ENCODE data around the gene PFN3. TPM values are rescaled to one million over a fixed set of nuclear protein-coding genes. Genes with fewer than 3 reads are reported as not detected.
"Not testable (repeated sequence)": the region's sequence is repeated elsewhere in the genome, so short reads cannot be mapped to it uniquely, and the experiment has no call there.

Gene PFN3
- total RNA-seq, 2 donors from 2014 or later = not detected

- no peak overlapping the region for H3K27ac Mint-ChIP-seq
Measured at GRCh38 chr5:177421062-177421798, 20.8 kb upstream of the PFN3 start.

DNA sequence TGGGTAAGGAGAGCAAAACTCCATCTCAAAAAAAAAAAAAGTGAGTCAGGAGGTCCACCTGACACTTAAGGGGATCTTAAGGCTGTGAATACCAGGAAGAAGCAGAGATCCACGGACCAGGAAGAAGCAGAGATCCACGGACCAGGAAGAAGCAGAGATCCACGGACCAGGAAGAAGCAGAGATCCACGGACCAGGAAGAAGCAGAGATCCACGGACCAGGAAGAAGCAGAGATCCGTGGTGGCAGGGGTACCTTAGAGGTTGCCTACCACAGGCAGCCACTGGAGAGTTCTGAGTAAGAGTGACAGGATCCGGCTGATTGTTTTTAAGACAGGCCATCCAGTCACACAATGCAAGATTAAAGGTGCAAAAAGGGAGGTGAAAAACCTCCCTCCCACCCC, 20.0 kb upstream of the PFN3 start:
- H3K4me1 Mint-ChIP-seq; H3K27me3 Mint-ChIP-seq; ATAC-seq (replicated peaks); H3K36me3 Mint-ChIP-seq (ENCODE audit: low read depth); H3K27ac Mint-ChIP-seq; H3K4me3 Mint-ChIP-seq; H3K9me3 Mint-ChIP-seq: not testable (repeated sequence)

More at GRCh38 chr5:177421062-177421798, 20.8 kb upstream of the PFN3 start:
- Mint-ChIP-seq H3K27me3 (no peaks in the 10 kb centered on the region), H3K36me3 (ENCODE audit: low read depth) (peaks cover 4% of the 10 kb centered on the region), H3K4me1 (peaks cover 7% of the 10 kb centered on the region), H3K4me3 (no peak overlapping the region), H3K9me3 (no peaks in the 10 kb centered on the region)
- ATAC-seq (replicated peaks) = no peak

DNA sequence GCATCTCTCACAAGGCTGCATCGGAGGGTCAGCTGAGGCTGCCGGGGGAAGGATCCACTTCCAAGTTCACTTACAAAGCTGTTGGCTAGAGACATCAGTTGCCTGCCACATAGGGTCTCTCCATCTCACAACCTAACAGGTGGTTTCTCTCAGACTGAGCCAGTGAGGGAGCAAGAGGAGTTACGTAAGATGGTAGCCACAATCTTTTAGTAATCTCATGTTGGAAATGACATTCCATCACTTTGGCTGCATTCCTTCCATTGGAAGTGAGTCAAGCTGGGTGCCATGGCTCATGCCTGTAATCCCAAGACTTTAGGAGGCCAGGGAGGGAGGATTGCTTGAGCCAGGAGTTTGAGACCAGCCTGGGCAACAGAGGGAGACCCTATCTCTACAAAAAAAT, 18.6 kb upstream of the PFN3 start:
- Mint-ChIP-seq H3K27me3 (no peaks in the 10 kb centered on the region), H3K9me3 (no peaks in the 10 kb centered on the region), H3K36me3 (ENCODE audit: low read depth) (no peaks in the 10 kb centered on the region), H3K27ac (no peak overlapping the region), H3K4me3 (no peak overlapping the region), H3K4me1 (peaks cover 5% of the 10 kb centered on the region)
- ATAC-seq (replicated peaks) = no peak

GRCh38 chr5:177417081-177417480, 16.6 kb upstream of the PFN3 start:
- not testable (repeated sequence) for H3K36me3 Mint-ChIP-seq (ENCODE audit: low read depth); H3K4me3 Mint-ChIP-seq; ATAC-seq (replicated peaks); H3K9me3 Mint-ChIP-seq; H3K27me3 Mint-ChIP-seq; H3K27ac Mint-ChIP-seq
- H3K4me1 Mint-ChIP-seq = peaks cover 17% of the 10 kb centered on the region

- H3K4me1 Mint-ChIP-seq = peaks cover 23% of the 10 kb centered on the region
- H3K27ac Mint-ChIP-seq = no peak overlapping the region
- no peaks in the 10 kb centered on the region for H3K36me3 Mint-ChIP-seq (ENCODE audit: low read depth)
- ATAC-seq (replicated peaks) = no peak
- H3K9me3 Mint-ChIP-seq = no peaks in the 10 kb centered on the region
- H3K27me3 Mint-ChIP-seq = no peaks in the 10 kb centered on the region
- no peak overlapping the region for H3K4me3 Mint-ChIP-seq
Measured at GRCh38 chr5:177414481-177414880, 14.0 kb upstream of the PFN3 start.

DNA sequence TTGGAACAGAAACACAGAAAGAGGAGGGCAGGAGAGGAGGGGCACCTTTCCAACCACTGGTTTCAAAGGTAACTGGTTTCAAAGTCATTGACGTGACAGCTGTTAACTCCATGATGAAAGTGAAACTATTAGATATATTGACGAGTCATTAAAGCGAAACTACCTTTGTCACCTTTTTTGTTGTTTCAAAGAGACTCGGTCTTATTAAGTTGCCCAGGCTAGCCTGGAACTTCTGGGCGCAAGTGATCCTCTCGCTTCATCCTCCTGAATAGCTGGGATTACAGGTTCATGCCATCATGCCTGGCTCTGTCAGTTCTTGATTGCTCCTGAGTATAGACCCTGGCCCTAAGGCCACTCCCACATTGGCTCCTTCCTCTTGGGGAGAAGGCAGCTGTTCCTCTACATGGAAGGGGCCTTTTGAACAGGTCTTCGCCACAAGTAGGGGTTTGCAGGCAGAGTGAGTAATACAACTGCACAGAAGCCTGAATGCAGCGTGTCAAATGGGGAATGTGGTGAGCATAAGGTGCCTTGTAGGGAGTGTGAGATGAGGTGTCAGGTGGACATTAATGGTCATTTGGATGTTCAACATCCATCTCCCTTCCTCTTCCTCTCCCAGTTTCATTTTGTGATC, 12.3 kb upstream of the PFN3 start:
- no peaks in the 10 kb centered on the region for H3K36me3 Mint-ChIP-seq (ENCODE audit: low read depth)
- no peaks in the 10 kb centered on the region for H3K9me3 Mint-ChIP-seq
- peak overlapping the region; percentile 62 for H3K4me3 Mint-ChIP-seq
- no peaks in the 10 kb centered on the region for H3K27me3 Mint-ChIP-seq
- H3K4me1 Mint-ChIP-seq = peaks cover 23% of the 10 kb centered on the region
- peak; percentile 91 for ATAC-seq (replicated peaks)
- peak overlapping the region; percentile 83 for H3K27ac Mint-ChIP-seq

DNA sequence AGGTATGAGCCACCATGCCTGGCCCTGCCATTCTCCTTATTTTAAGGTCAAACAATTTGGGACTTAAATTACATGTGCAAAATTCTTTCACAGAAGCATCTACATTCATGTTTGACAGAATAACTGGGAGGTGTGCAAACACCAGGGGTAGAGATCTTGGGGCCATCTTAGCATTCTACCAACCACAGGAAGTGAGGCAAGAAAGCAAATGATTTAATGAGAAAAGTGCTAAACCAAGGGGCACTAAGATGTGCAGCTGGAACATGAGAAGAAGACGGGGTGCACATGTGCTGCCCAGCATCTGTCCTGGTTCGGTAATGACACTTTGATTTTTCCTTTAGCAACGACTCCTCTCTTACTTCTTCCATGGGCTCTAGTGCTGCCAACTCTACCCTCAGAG, 10.1 kb upstream of the PFN3 start:
- ATAC-seq (replicated peaks) = no peak
- no peak overlapping the region for H3K27ac Mint-ChIP-seq

GRCh38 chr5:177409043-177409801, 8.8 kb upstream of the PFN3 start, which contains the start of gene F12:
F12 (minus strand) TSS chr5:177409564; CDS start chr5:177409527, 37 bp downstream.
- peaks cover 18% of the 10 kb centered on the region for H3K4me1 Mint-ChIP-seq
- no peak for ATAC-seq (replicated peaks)
- H3K27me3 Mint-ChIP-seq = no peaks in the 10 kb centered on the region
- no peaks in the 10 kb centered on the region for H3K9me3 Mint-ChIP-seq
- peak within 1 kb of the TSS; percentile 33 for H3K27ac Mint-ChIP-seq
- H3K36me3 Mint-ChIP-seq (ENCODE audit: low read depth) = no peaks in the 10 kb centered on the region
- H3K4me3 Mint-ChIP-seq = no peak within 1 kb of the TSS

More for the DNA sequence above, 10.1 kb upstream of the PFN3 start:
- Mint-ChIP-seq H3K4me1 (peaks cover 23% of the 10 kb centered on the region), H3K27me3 (no peaks in the 10 kb centered on the region), H3K4me3 (no peak overlapping the region), H3K36me3 (ENCODE audit: low read depth) (no peaks in the 10 kb centered on the region), H3K9me3 (no peaks in the 10 kb centered on the region)

DNA sequence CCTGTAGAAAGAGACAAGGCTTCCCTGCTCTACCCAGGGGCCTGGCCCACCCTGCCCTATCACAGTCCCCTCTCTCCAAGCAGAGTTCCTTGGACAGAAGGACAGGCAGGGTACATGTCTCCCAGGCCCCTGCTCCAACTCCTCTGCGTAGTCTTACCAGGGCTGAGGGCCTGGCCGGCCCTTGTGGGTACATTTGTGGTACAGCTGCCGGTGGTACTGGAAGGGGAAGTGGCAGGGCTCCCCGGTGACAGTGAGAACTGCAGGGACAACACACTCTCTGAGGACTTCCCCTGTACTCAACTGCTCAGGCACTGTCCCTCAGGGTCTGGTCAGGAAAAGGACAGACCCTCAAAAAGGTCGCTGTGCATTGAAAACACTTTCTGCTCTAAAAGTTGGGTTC, 5.3 kb upstream of the PFN3 start:
- no peaks in the 10 kb centered on the region for H3K36me3 Mint-ChIP-seq (ENCODE audit: low read depth)
- H3K4me1 Mint-ChIP-seq = peaks cover 5% of the 10 kb centered on the region
- no peak for ATAC-seq (replicated peaks)
- no peak overlapping the region for H3K4me3 Mint-ChIP-seq
- H3K27ac Mint-ChIP-seq = no peak overlapping the region
- H3K9me3 Mint-ChIP-seq = no peaks in the 10 kb centered on the region
- H3K27me3 Mint-ChIP-seq = no peaks in the 10 kb centered on the region

GRCh38 chr5:177405312-177405711, 4.9 kb upstream of the PFN3 start:
- H3K27ac Mint-ChIP-seq = no peak overlapping the region
- H3K9me3 Mint-ChIP-seq = no peaks in the 10 kb centered on the region
- H3K4me1 Mint-ChIP-seq = no peaks in the 10 kb centered on the region
- H3K36me3 Mint-ChIP-seq (ENCODE audit: low read depth) = no peaks in the 10 kb centered on the region
- H3K4me3 Mint-ChIP-seq = peak overlapping the region; percentile 88
- ATAC-seq (replicated peaks) = no peak
- no peaks in the 10 kb centered on the region for H3K27me3 Mint-ChIP-seq

DNA sequence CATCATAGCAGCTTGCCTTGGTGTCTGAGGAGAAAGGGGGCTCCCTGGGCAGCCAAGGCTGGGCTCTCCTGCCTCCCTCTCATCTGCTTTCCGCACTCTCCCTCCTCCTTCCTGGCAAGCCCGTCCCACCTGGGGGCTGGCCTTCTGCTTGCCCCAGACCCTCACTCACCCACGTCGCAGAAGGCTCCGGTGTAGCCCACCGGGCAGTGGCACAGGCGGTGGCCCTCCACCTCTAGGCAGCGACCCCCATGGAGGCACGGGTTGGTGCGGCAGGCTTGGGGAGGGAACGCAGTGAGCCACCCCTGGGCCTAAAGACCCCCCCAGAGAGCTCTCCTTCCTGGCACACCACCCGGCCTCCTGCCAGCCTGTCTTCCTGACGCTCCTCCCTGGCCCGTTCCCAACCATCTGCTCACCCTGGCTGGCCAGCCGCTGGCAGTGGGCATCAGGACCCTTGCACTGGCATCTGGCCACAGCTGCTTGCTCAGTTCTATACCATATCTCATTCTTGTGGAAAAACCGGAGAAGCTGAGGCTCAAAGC, 4.2 kb upstream of the PFN3 start:
- H3K27ac Mint-ChIP-seq = no peak overlapping the region
- H3K36me3 Mint-ChIP-seq (ENCODE audit: low read depth) = no peaks in the 10 kb centered on the region
- H3K9me3 Mint-ChIP-seq = no peaks in the 10 kb centered on the region
- ATAC-seq (replicated peaks) = no peak
- H3K4me3 Mint-ChIP-seq = peak overlapping the region; percentile 88
- no peaks in the 10 kb centered on the region for H3K4me1 Mint-ChIP-seq
- H3K27me3 Mint-ChIP-seq = no peaks in the 10 kb centered on the region

- Mint-ChIP-seq H3K4me1 (no peaks in the 10 kb centered on the region), H3K9me3 (no peaks in the 10 kb centered on the region), H3K27ac (no peak overlapping the region), H3K4me3 (peak overlapping the region; percentile 88), H3K27me3 (no peaks in the 10 kb centered on the region), H3K36me3 (ENCODE audit: low read depth) (no peaks in the 10 kb centered on the region)
- peak; percentile 90 for ATAC-seq (replicated peaks)
Measured at GRCh38 chr5:177403792-177404640, 3.6 kb upstream of the PFN3 start.

GRCh38 chr5:177403102-177403791, 2.8 kb upstream of the PFN3 start:
- Mint-ChIP-seq H3K9me3 (no peaks in the 10 kb centered on the region), H3K27ac (peak overlapping the region; percentile 30), H3K36me3 (ENCODE audit: low read depth) (no peaks in the 10 kb centered on the region), H3K4me3 (peak overlapping the region; percentile 88), H3K4me1 (no peaks in the 10 kb centered on the region), H3K27me3 (no peaks in the 10 kb centered on the region)
- peak; percentile 27 for ATAC-seq (replicated peaks)

Data from activated T-helper 17 cell treated with anti-CD3 and anti-CD28 coated beads, Interleukin-2, amount 50 U/mL, for 72 hours (primary cell).